H1 (cell line): ENCODE results near the gene RAMP3. TPM values are rescaled to one million over a fixed set of nuclear protein-coding genes. Genes with fewer than 3 reads are reported as not detected.

ENCODE experiments used
- CTCF ChIA-PET: fragments of 300-600 bp; sonication (Branson Sonifier 250); formaldehyde crosslinking; loops from one replicate; lab custom pipeline; 2021; ENCODE audit not compliant: partially characterized antibody; lab: Charles Lee
- POLR2A ChIA-PET: fragments of 300-600 bp; sonication (Branson Sonifier 250); formaldehyde crosslinking; loops from one replicate; lab custom pipeline; 2021; ENCODE audit warnings: inconsistent platforms; ENCODE audit not compliant: partially characterized antibody; lab: Charles Lee
- DNase-seq, 2 experiments: peaks; one replicate each; pipeline versions ENCODE4 v3.0.0 to v3.0.0-alpha.2; 2010 to 2022; ENCODE audit warnings: low spot score in 2 of 2, low read depth in 1 of 2, mixed read lengths in 1 of 2
- FAIRE-seq: peaks from 2 replicates; lab custom pipeline; 2011; peaks lifted over from hg19 to GRCh38; lab: Jason Lieb, UNC
- H2AFZ ChIP-seq: 2 replicates; pipeline ENCODE4 v1.8.1; 2012; ENCODE audit warnings: low read length, inconsistent platforms
- H2AK5ac ChIP-seq: 2 replicates; pipeline ENCODE4 v1.6.1; 2013; ENCODE audit warnings: low read depth, low read length
- H2BK120ac ChIP-seq: replicated peaks from 2 replicates; pipeline ENCODE3; 2013; ENCODE audit warnings: low read depth, low read length, inconsistent platforms
- H2BK12ac ChIP-seq: 2 replicates; pipeline ENCODE4 v1.6.1; 2013; ENCODE audit warnings: low read depth, low read length
- H2BK15ac ChIP-seq: 2 replicates; pipeline ENCODE4 v1.6.1; 2013; ENCODE audit warnings: low read length
- H2BK20ac ChIP-seq: 2 replicates; pipeline ENCODE4 v1.6.1; 2013; ENCODE audit warnings: low read length
- H2BK5ac ChIP-seq: 2 replicates; pipeline ENCODE4 v1.6.1; 2013; ENCODE audit warnings: low read depth, low read length
- H3K14ac ChIP-seq: 2 replicates; pipeline ENCODE4 v1.6.1; 2013; ENCODE audit warnings: inconsistent platforms; ENCODE audit not compliant: insufficient read length
- H3K18ac ChIP-seq: 2 replicates; pipeline ENCODE4 v1.6.1; 2013; ENCODE audit warnings: low read length; ENCODE audit errors: extremely low read depth
- H3K23ac ChIP-seq: 2 replicates; pipeline ENCODE4 v1.6.1; 2013; ENCODE audit warnings: inconsistent platforms; ENCODE audit not compliant: insufficient read length
- H3K23me2 ChIP-seq: 2 replicates; pipeline ENCODE4 v1.6.1; 2013; ENCODE audit warnings: low read depth, low read length
- H3K27ac ChIP-seq: 2 replicates; pipeline ENCODE4 v1.6.1; 2011; ENCODE audit warnings: low read depth, low read length, inconsistent platforms
- H3K27me3 ChIP-seq, 4 experiments: replicated peaks in 1 of 4; 1 replicate in 1 of 4; 2 replicates in 3 of 4; pipeline versions ENCODE4 v1.6.1 to v1.8.1; 2011 to 2013; ENCODE audit warnings: low read length in 3 of 4, mild to moderate bottlenecking in 3 of 4, inconsistent platforms in 2 of 4, mixed read lengths in 2 of 4, moderate library complexity in 1 of 4; ENCODE audit not compliant: control insufficient read depth in 3 of 4, insufficient read depth in 3 of 4; ENCODE audit errors: extremely low read depth in 1 of 4
- H3K36me3 ChIP-seq, 4 experiments: 2 replicates each; pipeline versions ENCODE4 v1.6.1 to v1.8.1; 2011 to 2013; ENCODE audit warnings: mild to moderate bottlenecking in 4 of 4, low read length in 3 of 4, moderate library complexity in 2 of 4, control low read depth in 1 of 4, inconsistent platforms in 1 of 4; ENCODE audit not compliant: insufficient read depth in 4 of 4, control insufficient read depth in 2 of 4
- H3K4ac ChIP-seq: replicated peaks from 2 replicates; pipeline ENCODE3; 2013; ENCODE audit warnings: low read length, low read depth, mixed read lengths, inconsistent platforms; ENCODE audit not compliant: insufficient read length
- H3K4me1 ChIP-seq, 4 experiments: replicated peaks in 1 of 4; 1 replicate in 1 of 4; 2 replicates in 3 of 4; pipeline versions ENCODE4 v1.6.1 to v1.8.1; 2011 to 2013; ENCODE audit warnings: low read length in 3 of 4, inconsistent platforms in 2 of 4, mixed read lengths in 1 of 4; ENCODE audit not compliant: insufficient read depth in 4 of 4, control insufficient read depth in 3 of 4
- H3K4me2 ChIP-seq, 2 experiments: 2 replicates each; pipeline versions ENCODE4 v1.6.1 to v1.8.1; 2011 to 2013; ENCODE audit warnings: low read depth in 2 of 2, low read length in 2 of 2, control low read depth in 1 of 2, inconsistent platforms in 1 of 2, mild to moderate bottlenecking in 1 of 2; ENCODE audit not compliant: insufficient read depth in 1 of 2
- H3K4me3 ChIP-seq, 4 experiments: fragments of 200-600, 300-600 bp in 1 of 4; sonication (generic), shearing (Covaris generic), sonication (Bioruptor Twin) in 1 of 4; 2 replicates each; pipeline versions ENCODE4 v1.5.1 to v1.8.1; 2011 to 2016; ENCODE audit warnings: low read length in 4 of 4, low read depth in 3 of 4, control low read depth in 2 of 4, inconsistent platforms in 2 of 4, mild to moderate bottlenecking in 2 of 4, mixed read lengths in 1 of 4, moderate library complexity in 1 of 4; ENCODE audit not compliant: insufficient read depth in 2 of 4; ENCODE audit errors: extremely low read depth in 1 of 4
- H3K56ac ChIP-seq: replicated peaks from 2 replicates; pipeline ENCODE3; 2013; ENCODE audit warnings: low read depth, mild to moderate bottlenecking, mixed read lengths, low read length, inconsistent platforms; ENCODE audit not compliant: insufficient read length
- H3K79me1 ChIP-seq: 2 replicates; pipeline ENCODE4 v1.6.1; 2013; ENCODE audit warnings: low read depth, low read length, control low read depth
- H3K79me2 ChIP-seq, 2 experiments: 2 replicates each; pipeline versions ENCODE4 v1.6.1 to v1.8.1; 2012 to 2013; ENCODE audit warnings: low read length in 2 of 2, mild to moderate bottlenecking in 2 of 2, inconsistent platforms in 1 of 2; ENCODE audit not compliant: insufficient read depth in 2 of 2, control insufficient read depth in 1 of 2
- H3K9ac ChIP-seq, 4 experiments: replicated peaks in 1 of 4; 1 replicate in 1 of 4; 2 replicates in 3 of 4; pipeline versions ENCODE4 v1.6.1 to v1.8.1; 2011 to 2013; ENCODE audit warnings: low read depth in 3 of 4, low read length in 3 of 4, control low read depth in 2 of 4, mild to moderate bottlenecking in 2 of 4, moderate library complexity in 2 of 4, inconsistent platforms in 1 of 4; ENCODE audit errors: extremely low read depth in 1 of 4
- H3K9me3 ChIP-seq, 2 experiments: 2 replicates each; pipeline versions ENCODE4 v1.6.1 to v1.8.1; 2012 to 2013; ENCODE audit warnings: mild to moderate bottlenecking in 2 of 2, moderate library complexity in 2 of 2, control low read depth in 1 of 2, inconsistent platforms in 1 of 2, low read depth in 1 of 2, low read length in 1 of 2, mixed read lengths in 1 of 2; ENCODE audit not compliant: insufficient read depth in 2 of 2
- H4K20me1 ChIP-seq, 2 experiments: replicated peaks in 1 of 2; 2 replicates each; pipeline versions ENCODE3 to v1.8.1; 2011 to 2013; ENCODE audit warnings: inconsistent platforms in 2 of 2, low read length in 2 of 2, mild to moderate bottlenecking in 1 of 2; ENCODE audit not compliant: insufficient read depth in 2 of 2, control insufficient read depth in 1 of 2
- H4K5ac ChIP-seq: 2 replicates; pipeline ENCODE4 v1.6.1; 2013; ENCODE audit warnings: low read length, low read depth, mixed read lengths, inconsistent platforms; ENCODE audit not compliant: insufficient read length
- H4K8ac ChIP-seq: 2 replicates; pipeline ENCODE4 v1.8.0; 2013; ENCODE audit warnings: mild to moderate bottlenecking, moderate library complexity, low read length, inconsistent platforms; ENCODE audit not compliant: insufficient read depth; ENCODE audit errors: extremely low read depth
- H4K91ac ChIP-seq: replicated peaks from 2 replicates; pipeline ENCODE3; 2013; ENCODE audit warnings: low read length, mixed read lengths, inconsistent platforms; ENCODE audit not compliant: insufficient read length
- POU5F1 ChIP-seq: IDR thresholded peaks from 2 replicates; pipeline ENCODE4 v1.6.1; 2011; ENCODE audit warnings: low read depth, mild to moderate bottlenecking, low read length, moderate library complexity
- RXRA ChIP-seq: IDR thresholded peaks from 2 replicates; pipeline ENCODE4 v1.6.1; 2011; ENCODE audit warnings: low read depth, mild to moderate bottlenecking, low read length, moderate library complexity; ENCODE audit not compliant: insufficient read depth
- SIRT6 ChIP-seq: IDR thresholded peaks from one replicate; pipeline ENCODE4 v1.7.1; 2012; ENCODE audit warnings: low read length, inconsistent platforms
- SP4 ChIP-seq: IDR thresholded peaks from 2 replicates; pipeline ENCODE4 v1.6.1; 2012; ENCODE audit warnings: low read length, inconsistent platforms
- SRF ChIP-seq: IDR thresholded peaks from 2 replicates; pipeline ENCODE4 v1.6.1; 2011; ENCODE audit warnings: mild to moderate bottlenecking, low read depth, low read length, moderate library complexity
- TBP ChIP-seq: IDR thresholded peaks from 2 replicates; pipeline ENCODE4 v1.6.1; 2011; ENCODE audit warnings: low read depth, low read length, improper control_type of control experiment
- YY1 ChIP-seq: IDR thresholded peaks from 2 replicates; pipeline ENCODE4 v1.6.1; 2011; ENCODE audit warnings: low read depth, mild to moderate bottlenecking, low read length
- WGBS, 2 experiments: shearing (Covaris generic) in 1 of 2; methylation state at CpG; one replicate each; pipeline versions ENCODE4 v1.1.6 to v1.1.7; 2013 to 2015; ENCODE audit warnings: low lambda C conversion rate in 2 of 2, mixed read lengths in 2 of 2, inconsistent platforms in 1 of 2, low coverage in 1 of 2, missing lambda C conversion rate in 1 of 2; ENCODE audit not compliant: insufficient replicate concordance in 2 of 2, insufficient coverage in 1 of 2, insufficient read length in 1 of 2; ENCODE audit errors: extremely low coverage in 1 of 2, missing lambda C conversion rate in 1 of 2; 5-methylcytosine and 5-hydroxymethylcytosine counted together
- polyA plus RNA-seq, 7 experiments: library from polyadenylated mRNA; depleted of rRNA in 3 of 7; stranded (reverse) in 5 of 7; unstranded in 2 of 7; fragments of >200 nt in 5 of 7; fragments of 200-250 nt in 2 of 7; gene quantifications; 1 replicate in 5 of 7; 2 replicates in 1 of 7; 4 replicates in 1 of 7; pipeline versions ENCODE4 v1.2.1 to v1.2.3, GENCODE V29; 2011 to 2013; ENCODE audit warnings: missing spikeins in 2 of 7, mixed read lengths in 2 of 7
- total RNA-seq: library from RNA; stranded (reverse); fragmentation: NEBNext Ultra II Directional; extraction: Animal tissue kit (Norgen Biotek cat#: 25700); gene quantifications from 2 replicates; pipeline ENCODE4 v1.2.1, GENCODE V29; 2021
- TF ChIP-seq, protein P1 (sequence below): IDR thresholded peaks from 2 replicates; pipeline ENCODE4 v1.6.1; 2012; ENCODE audit warnings: inconsistent platforms
- TF ChIP-seq, protein P2 (sequence below): IDR thresholded peaks from 2 replicates; pipeline ENCODE4 v1.6.1; 2012; ENCODE audit warnings: low read length, inconsistent platforms

RAMP3 gene
- total and polyA plus RNA-seq, 2 of the 8 experiments (the other 6 are each of a cell fraction or from before 2014, with no cell fraction given) = 0.88 to 0.98 TPM

DNA sequence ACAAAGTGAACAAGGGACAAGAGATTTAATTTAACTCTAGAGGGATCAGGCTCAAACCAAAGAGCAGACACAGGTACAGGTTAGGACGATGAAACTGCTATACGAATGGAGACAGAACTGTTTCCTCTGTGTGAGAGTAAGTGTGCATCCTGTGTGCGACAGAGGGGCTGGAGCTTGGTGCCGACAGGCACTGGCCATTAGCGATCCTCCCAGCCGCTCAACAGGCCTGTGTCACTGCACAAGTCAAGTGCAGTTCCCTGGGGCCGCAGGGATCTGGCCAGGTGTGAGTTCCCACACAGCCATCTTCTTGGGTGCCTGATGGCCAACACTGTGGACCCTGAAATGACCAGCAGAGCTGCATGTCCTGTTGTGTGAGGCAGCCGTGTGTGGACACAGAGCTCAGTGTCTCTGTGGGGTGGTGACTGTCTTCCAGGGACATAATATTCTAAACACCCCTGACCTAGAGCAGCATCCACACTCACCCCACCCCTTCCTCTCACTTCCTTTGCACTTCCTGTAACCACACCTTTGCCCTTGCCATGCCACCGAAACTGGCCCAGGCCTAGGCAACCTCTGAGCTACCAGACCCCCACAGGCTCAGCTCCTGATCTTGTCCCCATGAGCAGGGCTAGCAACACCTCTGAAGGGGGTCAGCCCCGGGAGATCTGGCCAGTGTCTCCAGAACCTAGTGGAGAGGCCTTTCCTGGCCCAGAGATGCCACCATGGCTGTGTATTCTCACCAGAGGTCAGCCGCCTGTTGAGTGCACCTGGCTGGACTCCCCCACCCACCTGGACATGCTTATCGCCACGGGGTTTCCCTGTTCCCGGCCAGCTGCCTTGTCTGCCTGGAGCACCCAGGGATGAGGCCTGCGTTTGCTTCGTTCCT, 34.4 kb upstream of the RAMP3 start:
- H3K9me3 ChIP-seq = no peaks in the 10 kb centered on the region
- H3K56ac ChIP-seq = no peak overlapping the region
- no peak overlapping the region for H3K27ac ChIP-seq
- H3K14ac ChIP-seq = no peak overlapping the region
- H3K27me3 ChIP-seq = no peaks in the 10 kb centered on the region
- peaks cover 0 to 13% (median 10%) of the 10 kb centered on the region in 4 experiments; a peak in 6 of 7 replicates for H3K4me1 ChIP-seq
- no peak overlapping the region for H2AFZ ChIP-seq
- peak overlapping the region; percentile 29; the same call in 1 of the 2 replicates for H2BK12ac ChIP-seq
- FAIRE-seq (no peak), DNase-seq (no peak)
- H4K8ac ChIP-seq = no peak overlapping the region
- no peak overlapping the region for H2AK5ac ChIP-seq
- no peaks in the 10 kb centered on the region for H3K36me3 ChIP-seq
- ChIA-PET CTCF (interaction anchor here (0.8 to 5.5 kb wide), 10 partner anchors 8 to 159 kb away, joined by 3 to 39 read pairs (median 4); partner anchors contain the start of gene TBRG4), POLR2A (interaction anchor here (0.6 to 6.5 kb wide), 5 partner anchors 9 to 518 kb away, joined by 3 to 43 read pairs (median 4); partner anchors contain the start of gene TBRG4)
- no peaks in the 10 kb centered on the region for H3K79me1 ChIP-seq
- H3K23ac ChIP-seq = no peak overlapping the region
- H3K4ac ChIP-seq = no peak overlapping the region
- H3K23me2 ChIP-seq = no peaks in the 10 kb centered on the region
- peak overlapping the region; percentile 72; the same call in 1 of the 2 replicates for H2BK20ac ChIP-seq
- H3K79me2 ChIP-seq = no peaks in the 10 kb centered on the region
- H4K91ac ChIP-seq = peak overlapping the region; percentile 27
- H2BK5ac ChIP-seq = peak overlapping the region; percentile 32; the same call in 1 of the 2 replicates
- H2BK15ac ChIP-seq = 0 out of 2 replicates have a peak overlapping the region, but pooled peaks have one; percentile 31
- H3K4me3 ChIP-seq = peak overlapping the region in 1 of 4 experiments; percentile 5; a peak in 1 of 8 replicates
- H3K4me2 ChIP-seq = no peak overlapping the region; a peak in 2 of 4 replicates
- 90% methylated on average over 16 of the region's 16 CpGs; no CpG with 5 or more reads in 1 of the 2 experiments for WGBS, 2 experiments
- peak overlapping the region; percentile 21 for H4K5ac ChIP-seq
- peak overlapping the region; percentile 55; the same call in 1 of the 2 replicates for H3K18ac ChIP-seq
- H2BK120ac ChIP-seq = no peak overlapping the region
- no peaks in the 10 kb centered on the region for H4K20me1 ChIP-seq
- H3K9ac ChIP-seq = no peak overlapping the region
- TF ChIP-seq, protein P1, sequence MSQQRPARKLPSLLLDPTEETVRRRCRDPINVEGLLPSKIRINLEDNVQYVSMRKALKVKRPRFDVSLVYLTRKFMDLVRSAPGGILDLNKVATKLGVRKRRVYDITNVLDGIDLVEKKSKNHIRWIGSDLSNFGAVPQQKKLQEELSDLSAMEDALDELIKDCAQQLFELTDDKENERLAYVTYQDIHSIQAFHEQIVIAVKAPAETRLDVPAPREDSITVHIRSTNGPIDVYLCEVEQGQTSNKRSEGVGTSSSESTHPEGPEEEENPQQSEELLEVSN = no peak
- no peak for TF ChIP-seq YY1
- no peak for TF ChIP-seq SIRT6
- TF ChIP-seq SP4 = no peak
- TF ChIP-seq SRF = no peak
- TF ChIP-seq, protein P2, sequence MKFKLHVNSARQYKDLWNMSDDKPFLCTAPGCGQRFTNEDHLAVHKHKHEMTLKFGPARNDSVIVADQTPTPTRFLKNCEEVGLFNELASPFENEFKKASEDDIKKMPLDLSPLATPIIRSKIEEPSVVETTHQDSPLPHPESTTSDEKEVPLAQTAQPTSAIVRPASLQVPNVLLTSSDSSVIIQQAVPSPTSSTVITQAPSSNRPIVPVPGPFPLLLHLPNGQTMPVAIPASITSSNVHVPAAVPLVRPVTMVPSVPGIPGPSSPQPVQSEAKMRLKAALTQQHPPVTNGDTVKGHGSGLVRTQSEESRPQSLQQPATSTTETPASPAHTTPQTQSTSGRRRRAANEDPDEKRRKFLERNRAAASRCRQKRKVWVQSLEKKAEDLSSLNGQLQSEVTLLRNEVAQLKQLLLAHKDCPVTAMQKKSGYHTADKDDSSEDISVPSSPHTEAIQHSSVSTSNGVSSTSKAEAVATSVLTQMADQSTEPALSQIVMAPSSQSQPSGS = no peak
- TF ChIP-seq RXRA = no peak
- no peak for TF ChIP-seq TBP
- no peak for TF ChIP-seq POU5F1
